Thymus (tissue), 11 donors: Measurements from ENCODE around the gene KLHDC4. TPM values are rescaled to one million over a fixed set of nuclear protein-coding genes. Genes with fewer than 3 reads are reported as not detected.

ENCODE experiments used
- DNase-seq, 9 donors: peaks; one replicate each; pipeline ENCODE4 v3.0.0-alpha.2; 2013; ENCODE audit warnings: low spot score in 9 of 9, low read depth in 6 of 9, missing footprints in 1 of 9
- H3K27ac ChIP-seq, 2 donors: one replicate each; pipeline ENCODE4 v1.5.1; 2013; ENCODE audit warnings: control low read depth in 1 of 2, low read depth in 1 of 2, low read length in 1 of 2, mild to moderate bottlenecking in 1 of 2, moderate library complexity in 1 of 2
- H3K27me3 ChIP-seq, 2 donors: one replicate each; pipeline ENCODE4 v1.5.1; 2013; ENCODE audit warnings: low read length in 1 of 2; ENCODE audit not compliant: control insufficient read depth in 2 of 2, insufficient read depth in 1 of 2
- H3K36me3 ChIP-seq, 2 donors: one replicate each; pipeline ENCODE4 v1.5.1; 2013; ENCODE audit warnings: low read length in 1 of 2, mild to moderate bottlenecking in 1 of 2, moderate library complexity in 1 of 2; ENCODE audit not compliant: control insufficient read depth in 2 of 2, insufficient read depth in 2 of 2
- H3K4me1 ChIP-seq, 2 donors: one replicate each; pipeline ENCODE4 v1.5.1; 2013; ENCODE audit warnings: low read length in 2 of 2; ENCODE audit not compliant: control insufficient read depth in 2 of 2, insufficient read depth in 2 of 2
- H3K4me3 ChIP-seq, 2 donors: one replicate each; pipeline ENCODE4 v1.5.1; 2013; ENCODE audit warnings: low read length in 2 of 2, control low read depth in 1 of 2, mild to moderate bottlenecking in 1 of 2
- H3K9me3 ChIP-seq, 2 donors: one replicate each; pipeline ENCODE4 v1.5.1; 2013; ENCODE audit warnings: low read length in 1 of 2, mild to moderate bottlenecking in 1 of 2; ENCODE audit not compliant: control insufficient read depth in 2 of 2, insufficient read depth in 1 of 2
- WGBS: extraction: QIAGEN DNeasy Blood & Tissue Kit; methylation state at CpG from one replicate; pipeline ENCODE4 v1.1.7; 2013; 5-methylcytosine and 5-hydroxymethylcytosine counted together
- polyA plus RNA-seq: library from polyadenylated mRNA; stranded (reverse); fragments of 200-250 nt; gene quantifications from one replicate; pipeline ENCODE4 v1.2.3, GENCODE V29; 2013
- total RNA-seq: library from RNA; stranded (reverse); fragments of 120-200 nt; gene quantifications from one replicate; pipeline ENCODE4 v1.2.4, GENCODE V29; 2013
- donor health status: healthy.

The KLHDC4 gene
- total and polyA plus RNA-seq, 2 donors, result 30.0 to 58.3 TPM

- Histone ChIP-seq H3K4me3 (no peak overlapping the region), H3K27me3 (no peaks in the 10 kb centered on the region), H3K36me3 (peaks cover 75 to 81% of the 10 kb centered on the region in 2 donors), H3K9me3 (no peaks in the 10 kb centered on the region), H3K27ac (no peak overlapping the region), H3K4me1 (peaks cover 0 to 9% of the 10 kb centered on the region in 2 donors)
- WGBS, result 98% methylated on average over 8 of the region's 8 CpGs
- DNase-seq, result no peak
Observed at GRCh38 chr16:87757841-87758426, 7.9 kb downstream of the KLHDC4 start.

- no peaks in the 10 kb centered on the region for H3K27me3 ChIP-seq
- DNase-seq, result no peak
- H3K4me1 ChIP-seq, result no peaks in the 10 kb centered on the region
- peaks cover 71 to 79% of the 10 kb centered on the region in 2 donors for H3K36me3 ChIP-seq
- H3K9me3 ChIP-seq, result no peaks in the 10 kb centered on the region
- no peak overlapping the region for H3K4me3 ChIP-seq
- H3K27ac ChIP-seq, result no peak overlapping the region
- 96% methylated on average over 11 of the region's 11 CpGs for WGBS
Observed at GRCh38 chr16:87754535-87754934, 11.3 kb downstream of the KLHDC4 start.

GRCh38 chr16:87747626-87748414 lies 18.0 kb downstream of the KLHDC4 start:
- Histone ChIP-seq H3K4me1 (no peaks in the 10 kb centered on the region), H3K9me3 (no peaks in the 10 kb centered on the region), H3K27me3 (no peaks in the 10 kb centered on the region), H3K36me3 (peaks cover 68 to 70% of the 10 kb centered on the region in 2 donors), H3K4me3 (no peak overlapping the region), H3K27ac (no peak overlapping the region)
- 97% methylated on average over 22 of the region's 22 CpGs for WGBS
- no peak for DNase-seq

GRCh38 chr16:87746178-87746577 lies 19.6 kb downstream of the KLHDC4 start:
- no peaks in the 10 kb centered on the region for H3K9me3 ChIP-seq
- WGBS, result 97% methylated on average over 8 of the region's 8 CpGs
- no peaks in the 10 kb centered on the region for H3K4me1 ChIP-seq
- no peak overlapping the region for H3K27ac ChIP-seq
- DNase-seq, result no peak
- peaks cover 75 to 76% of the 10 kb centered on the region in 2 donors for H3K36me3 ChIP-seq
- H3K4me3 ChIP-seq, result no peak overlapping the region
- H3K27me3 ChIP-seq, result no peaks in the 10 kb centered on the region

- H3K36me3 ChIP-seq, result peaks cover 75 to 76% of the 10 kb centered on the region in 2 donors
- no peak for DNase-seq
- no peak overlapping the region for H3K27ac ChIP-seq
- H3K4me1 ChIP-seq, result no peaks in the 10 kb centered on the region
- no peaks in the 10 kb centered on the region for H3K27me3 ChIP-seq
- H3K4me3 ChIP-seq, result no peak overlapping the region
- 96% methylated on average over 25 of the region's 25 CpGs for WGBS
- no peaks in the 10 kb centered on the region for H3K9me3 ChIP-seq
Observed at GRCh38 chr16:87744750-87745514, 20.9 kb downstream of the KLHDC4 start.

GRCh38 chr16:87742781-87743490 lies 22.9 kb downstream of the KLHDC4 start:
- H3K4me3 ChIP-seq, result no peak overlapping the region
- no peaks in the 10 kb centered on the region for H3K9me3 ChIP-seq
- no peaks in the 10 kb centered on the region for H3K27me3 ChIP-seq
- 97% methylated on average over 17 of the region's 17 CpGs for WGBS
- no peak for DNase-seq
- H3K4me1 ChIP-seq, result no peaks in the 10 kb centered on the region
- no peak overlapping the region for H3K27ac ChIP-seq
- peaks cover 67 to 71% of the 10 kb centered on the region in 2 donors for H3K36me3 ChIP-seq

GRCh38 chr16:87741700-87742415 lies 23.9 kb downstream of the KLHDC4 start:
- DNase-seq, result no peak
- H3K4me3 ChIP-seq, result no peak overlapping the region
- H3K36me3 ChIP-seq, result peaks cover 58 to 68% of the 10 kb centered on the region in 2 donors
- H3K27ac ChIP-seq, result no peak overlapping the region
- 97% methylated on average over 16 of the region's 16 CpGs for WGBS
- no peaks in the 10 kb centered on the region for H3K4me1 ChIP-seq
- H3K9me3 ChIP-seq, result no peaks in the 10 kb centered on the region
- no peaks in the 10 kb centered on the region for H3K27me3 ChIP-seq

- Histone ChIP-seq H3K4me3 (no peak overlapping the region), H3K27ac (no peak overlapping the region), H3K27me3 (no peaks in the 10 kb centered on the region), H3K36me3 (peaks cover 54 to 67% of the 10 kb centered on the region in 2 donors), H3K4me1 (no peaks in the 10 kb centered on the region), H3K9me3 (no peaks in the 10 kb centered on the region)
- whole genome bisulfite sequencing, result 98% methylated on average over 11 of the region's 11 CpGs
- DNase-seq, result no peak
Observed at GRCh38 chr16:87740909-87741424, 24.8 kb downstream of the KLHDC4 start.
